Activated CD8-positive, alpha-beta T cell treated with anti-CD3 and anti-CD28 coated beads for 36 hours (primary cell): Measurements from ENCODE around the gene SYNJ1. TPM values are rescaled to one million over a fixed set of nuclear protein-coding genes. Genes with fewer than 3 reads are reported as not detected.

Source experiments
- ATAC-seq: fragments of 200-7000 bp; cut with Tn5 transposase; one replicate; pipeline ENCODE4 v1.10.0; 2021; ENCODE audit warnings: mild to moderate bottlenecking, moderate library complexity
- CTCF ChIA-PET: fragments of 350-600 bp; sonication (Branson Sonifier 250); formaldehyde crosslinking; loops from one replicate; lab custom pipeline; 2021; ENCODE audit warnings: antibody characterized with exemption; lab: Charles Lee
- POLR2A ChIA-PET: fragments of 350-600 bp; sonication (Branson Sonifier 250); formaldehyde crosslinking; loops from one replicate; lab custom pipeline; 2021; ENCODE audit warnings: antibody characterized with exemption; lab: Charles Lee
- DNase-seq: peaks from one replicate; pipeline ENCODE4 v3.0.0-alpha.2; 2020
- H3K27ac Mint-ChIP-seq: one replicate; pipeline ENCODE4 v1.8.0; 2021; ENCODE audit warnings: mild to moderate bottlenecking, mixed read lengths
- H3K27me3 Mint-ChIP-seq: one replicate; pipeline ENCODE4 v1.8.0; 2021; ENCODE audit warnings: mixed read lengths
- H3K36me3 Mint-ChIP-seq: one replicate; pipeline ENCODE4 v1.8.0; 2021; ENCODE audit warnings: low read depth, mixed read lengths
- H3K4me1 Mint-ChIP-seq: one replicate; pipeline ENCODE4 v1.8.0; 2021; ENCODE audit warnings: low read depth, mixed read lengths
- H3K4me3 Mint-ChIP-seq: one replicate; pipeline ENCODE4 v1.8.0; 2021; ENCODE audit warnings: mild to moderate bottlenecking, moderate library complexity, mixed read lengths
- H3K9me3 Mint-ChIP-seq: one replicate; pipeline ENCODE4 v1.8.0; 2021; ENCODE audit warnings: mixed read lengths
- intact Hi-C: fragments of 100-400 bp; cut with micrococcal nuclease; formaldehyde crosslinking; loops from one replicate; pipeline ENCODE4 v1.10.0; 2022
- total RNA-seq, 2 experiments: library from RNA; stranded (reverse); gene quantifications; one replicate each; pipeline ENCODE4 v1.2.3, GENCODE V29; 2021
- TF ChIP-seq, protein P1 (sequence below): fragments of 200-600 bp; IDR thresholded peaks from one replicate; pipeline ENCODE4 v1.8.0; 2022; ENCODE audit warnings: antibody characterized with exemption, mild to moderate bottlenecking

Gene SYNJ1
- total RNA-seq, 2 experiments from 2014 or later: 8.7 to 10.9 TPM

- ATAC-seq (no peak), DNase-seq (no peak)
- Mint-ChIP-seq H3K4me1 (no peaks in the 10 kb centered on the region), H3K36me3 (no peaks in the 10 kb centered on the region), H3K27me3 (no peaks in the 10 kb centered on the region), H3K4me3 (no peak within 1 kb of the TSS), H3K9me3 (no peaks in the 10 kb centered on the region), H3K27ac (no peak within 1 kb of the TSS)
- POLR2A ChIA-PET: interaction anchor here (0.7 kb wide), 1 partner anchor 98 kb away, joined by 4 read pairs; no protein-coding TSS in a partner anchor
- intact Hi-C loops: no loop called here
- CTCF ChIA-PET: interaction anchor here (1.2 kb wide), 1 partner anchor 16 kb away, joined by 3 read pairs; no protein-coding TSS in a partner anchor
- TF ChIP-seq, protein P1, sequence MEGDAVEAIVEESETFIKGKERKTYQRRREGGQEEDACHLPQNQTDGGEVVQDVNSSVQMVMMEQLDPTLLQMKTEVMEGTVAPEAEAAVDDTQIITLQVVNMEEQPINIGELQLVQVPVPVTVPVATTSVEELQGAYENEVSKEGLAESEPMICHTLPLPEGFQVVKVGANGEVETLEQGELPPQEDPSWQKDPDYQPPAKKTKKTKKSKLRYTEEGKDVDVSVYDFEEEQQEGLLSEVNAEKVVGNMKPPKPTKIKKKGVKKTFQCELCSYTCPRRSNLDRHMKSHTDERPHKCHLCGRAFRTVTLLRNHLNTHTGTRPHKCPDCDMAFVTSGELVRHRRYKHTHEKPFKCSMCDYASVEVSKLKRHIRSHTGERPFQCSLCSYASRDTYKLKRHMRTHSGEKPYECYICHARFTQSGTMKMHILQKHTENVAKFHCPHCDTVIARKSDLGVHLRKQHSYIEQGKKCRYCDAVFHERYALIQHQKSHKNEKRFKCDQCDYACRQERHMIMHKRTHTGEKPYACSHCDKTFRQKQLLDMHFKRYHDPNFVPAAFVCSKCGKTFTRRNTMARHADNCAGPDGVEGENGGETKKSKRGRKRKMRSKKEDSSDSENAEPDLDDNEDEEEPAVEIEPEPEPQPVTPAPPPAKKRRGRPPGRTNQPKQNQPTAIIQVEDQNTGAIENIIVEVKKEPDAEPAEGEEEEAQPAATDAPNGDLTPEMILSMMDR: no peak
These were observed 142.6 kb downstream of the SYNJ1 start, which contains the start of gene TCP10L for GRCh38 chr21:32585042-32585710. Gene TCP10L, minus strand, starts transcription at chr21:32585523. Its CDS starts 1,219 bp downstream, at chr21:32584304.

- H3K36me3 Mint-ChIP-seq: no peaks in the 10 kb centered on the region
- DNase-seq (no peak), ATAC-seq (no peak)
- no peak overlapping the region for H3K27ac Mint-ChIP-seq
- ChIA-PET CTCF (interaction anchor here (1.2 kb wide), 1 partner anchor 17 kb away, joined by 3 read pairs; no protein-coding TSS in a partner anchor), POLR2A (no interaction called here)
- intact Hi-C loops: no loop called here
- H3K4me1 Mint-ChIP-seq: no peaks in the 10 kb centered on the region
- TF ChIP-seq, protein P1: no peak
- no peaks in the 10 kb centered on the region for H3K9me3 Mint-ChIP-seq
- no peak overlapping the region for H3K4me3 Mint-ChIP-seq
- H3K27me3 Mint-ChIP-seq: no peaks in the 10 kb centered on the region
These were observed 143.3 kb downstream of the SYNJ1 start for GRCh38 chr21:32584472-32584871.

DNA sequence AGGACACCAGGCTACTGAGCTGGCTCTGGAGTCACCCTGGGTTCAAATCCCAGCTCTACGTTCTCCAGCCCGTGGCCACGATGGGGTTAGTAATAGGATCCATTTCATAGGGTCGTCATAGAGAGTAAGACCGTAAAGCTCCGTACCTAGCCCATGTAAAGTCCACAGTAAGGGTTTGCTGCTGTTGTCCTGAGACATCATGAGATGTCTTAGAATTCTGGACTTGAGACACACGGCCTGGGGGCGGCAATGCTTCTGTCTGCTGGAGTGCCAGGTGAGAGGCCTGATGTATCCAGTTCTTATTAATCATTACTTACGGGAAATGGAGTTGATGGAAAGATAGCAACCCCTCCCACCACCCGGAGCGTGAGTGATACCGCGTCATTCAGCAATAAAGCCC lies 146.1 kb downstream of the SYNJ1 start:
- H3K27me3 Mint-ChIP-seq: no peaks in the 10 kb centered on the region
- DNase-seq (no peak), ATAC-seq (no peak)
- ChIA-PET POLR2A (no interaction called here), CTCF (interaction anchor here (1.4 kb wide), 1 partner anchor 19 kb away, joined by 5 read pairs; no protein-coding TSS in a partner anchor)
- no peak overlapping the region for H3K4me3 Mint-ChIP-seq
- TF ChIP-seq, protein P1: no peak
- no peaks in the 10 kb centered on the region for H3K4me1 Mint-ChIP-seq
- H3K9me3 Mint-ChIP-seq: no peaks in the 10 kb centered on the region
- H3K27ac Mint-ChIP-seq: no peak overlapping the region
- intact Hi-C loops: no loop called here
- no peaks in the 10 kb centered on the region for H3K36me3 Mint-ChIP-seq

DNA sequence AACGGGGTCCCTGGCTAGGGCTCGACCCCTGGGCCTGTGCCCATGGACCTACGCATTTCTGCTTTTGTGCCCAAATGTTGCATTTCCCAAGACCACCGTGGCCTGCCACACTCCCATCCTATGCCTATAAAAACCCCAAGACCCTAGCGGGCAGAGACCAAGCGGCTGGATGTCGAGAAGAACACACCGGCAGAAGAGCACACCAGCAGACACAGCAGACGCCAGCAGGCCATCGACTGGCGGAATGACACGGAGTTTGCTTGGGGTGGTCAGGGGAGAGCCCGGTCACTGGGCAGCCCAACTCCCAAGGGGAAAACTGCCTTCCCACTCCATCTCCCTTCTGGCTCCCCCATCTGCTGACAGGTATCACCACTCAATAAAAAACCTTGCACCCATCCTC lies 146.9 kb downstream of the SYNJ1 start:
- H3K4me1 Mint-ChIP-seq: no peaks in the 10 kb centered on the region
- ChIA-PET CTCF (interaction anchor here (1.5 to 1.6 kb wide), 2 partner anchors 12 to 20 kb away, joined by 5 to 6 read pairs; no protein-coding TSS in a partner anchor), POLR2A (no interaction called here)
- TF ChIP-seq, protein P1: no peak
- DNase-seq (no peak), ATAC-seq (no peak)
- intact Hi-C loops: no loop called here
- no peaks in the 10 kb centered on the region for H3K36me3 Mint-ChIP-seq
- no peaks in the 10 kb centered on the region for H3K9me3 Mint-ChIP-seq
- H3K27ac Mint-ChIP-seq: no peak overlapping the region
- H3K27me3 Mint-ChIP-seq: no peaks in the 10 kb centered on the region
- no peak overlapping the region for H3K4me3 Mint-ChIP-seq

Other genes with a start within 250 kb of the SYNJ1 start
- gene TCP10L, start 142.5 kb downstream of the SYNJ1 start, total RNA-seq: under 1 TPM; 0.31 to 0.63 TPM
- 10 to 100 TPM; 36.2 to 39.5 TPM for gene CFAP298, start 115.6 kb downstream of the SYNJ1 start, total RNA-seq
- 10 to 100 TPM; 51.9 to 52.2 TPM for gene PAXBP1, start 43.7 kb upstream of the SYNJ1 start, total RNA-seq